Heart left ventricle (tissue), 13 donors: ENCODE data around the gene AFF1.

Source experiments
- CTCF ChIP-seq, 12 donors: fragments of 200-600 bp; sonication (generic) in 4 of 12; IDR thresholded peaks; one replicate each; pipeline versions ENCODE4 v1.5.0 to v1.8.0; 2018 to 2022; ENCODE audit warnings: antibody characterized with exemption in 12 of 12, mild to moderate bottlenecking in 5 of 12
- POLR2A ChIP-seq, 2 donors: fragments of 450-650 bp; IDR thresholded peaks; one replicate each; pipeline ENCODE4 v1.6.1; 2017; ENCODE audit warnings: antibody characterized with exemption in 2 of 2, mild to moderate bottlenecking in 2 of 2, moderate library complexity in 2 of 2
- donor health status: ischemic (EF 13 %, LVEDD 7.1; RV severe dilation, severe dysfunction).
- donor health status: DM: no; HTN: yes; CAD: no.
- donor health status: DM: no; HTN: no; CAD: no.
- donor health status: ischemic (EF 25% LVEDD 6.9; RV normal size, moderate dysfunction).
- donor health status: ischemic (EF 25% LVEDD 5.7; RV mildly dilated, moderate dysfunction).
- donor health status: ischemic (EF 35%, LVEDD 5.7; RV mildly dilated, moderate dysfunction).
- donor health status: nonischemic (EF 11% LVEDD 7.7; RV severe dilation, severe dysfunction).
- donor health status: DM: yes; HTN: yes; CAD: no.
- donor health status: PGD.
- donor health status: ischemic (EF 29% LVEDD 5.4; RV normal size, mild dysfunction).
- donor health status: nonischemic (EF 23%, LVEDD 6.1; RV moderate dilation, normal function).

GRCh38 chr4:87060957-87061356, 126.1 kb downstream of the AFF1 start:
- TF ChIP-seq POLR2A (IDR thresholded peaks at IDR 0.05): no peak
- TF ChIP-seq CTCF (IDR thresholded peaks at IDR 0.05): no peak
